ENCODE results near the gene CSMD2. TPM values are rescaled to one million over a fixed set of nuclear protein-coding genes. Genes with fewer than 3 reads are reported as not detected.

The CSMD2 gene
- total RNA-seq, 1 experiment from 2014 or later = 0.22 TPM

GRCh38 chr1:33762962-33763361, 402.1 kb downstream of the CSMD2 start:
- CTCF ChIA-PET = no interaction called here

DNA sequence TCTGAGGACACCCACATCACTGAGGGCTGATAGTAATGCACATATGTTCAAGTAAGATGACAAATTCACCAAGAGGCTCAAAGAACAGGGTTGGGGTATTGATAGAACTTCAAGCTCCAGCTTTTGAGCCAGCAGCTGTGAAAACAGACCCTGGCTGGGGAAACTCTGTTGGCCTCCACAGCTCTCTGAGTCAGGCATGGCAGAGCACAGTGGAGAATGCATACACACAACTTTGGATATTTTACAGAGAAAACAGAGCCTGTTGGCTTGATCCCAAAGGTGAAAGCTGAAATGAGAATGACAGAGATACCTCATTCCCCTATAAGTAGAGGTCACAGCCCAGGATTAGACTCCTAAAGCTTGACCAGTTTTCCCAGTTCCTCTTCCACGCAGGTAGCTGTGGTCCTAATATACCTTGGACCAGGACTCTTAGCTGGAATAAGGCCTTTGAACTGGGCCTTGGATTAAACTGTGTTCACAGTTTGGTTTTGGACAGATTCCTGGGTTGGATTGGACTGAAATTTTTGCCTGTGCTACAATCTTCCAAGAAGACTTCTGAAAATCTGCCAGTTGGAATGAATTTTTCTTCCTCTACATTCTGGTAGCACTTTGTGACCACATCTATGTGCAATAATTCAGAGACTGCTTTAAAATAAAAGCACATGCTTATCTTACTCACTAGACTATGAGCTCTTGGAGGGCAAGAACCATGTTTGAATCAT, 402.8 kb downstream of the CSMD2 start:
- no peak for DNase-seq (ENCODE audit: low read depth, low spot score)
- BruUV-seq (replicated peaks) = no TSS peak
- POLR2A ChIA-PET = no interaction called here
- H3K9me3 ChIP-seq (ENCODE audit: control insufficient read depth in 1 of 2, insufficient read depth in 1 of 2, low read depth in 1 of 2, low read length in 2 of 2) = no peaks in the 10 kb centered on the region
- RAD21 ChIA-PET (ENCODE audit: low non-redundant PET in 1 of 2, low total read pairs in 2 of 2, uncharacterized antibody in 2 of 2, unreplicated experiment in 2 of 2) = no interaction called here
- H3K9me2 ChIP-seq (ENCODE audit: insufficient read depth) = no peaks in the 10 kb centered on the region
- CTCF ChIA-PET = no interaction called here
- H3K27ac ChIP-seq (ENCODE audit: low read depth, low read length) = no peak overlapping the region
- no peaks in the 10 kb centered on the region for H4K20me1 ChIP-seq (ENCODE audit: insufficient read depth)
- no peak overlapping the region for H2AFZ ChIP-seq (ENCODE audit: low read depth, low read length, poor library complexity, severe bottlenecking)
- H3K27me3 ChIP-seq (ENCODE audit: insufficient read depth, low read length) = peaks cover 15% of the 10 kb centered on the region; the same call in 1 of the 2 replicates
- no peaks in the 10 kb centered on the region for H3K79me2 ChIP-seq (ENCODE audit: insufficient read depth, low read length)
- intact Hi-C loops (cut with micrococcal nuclease) = no loop called here
- ATAC-seq = no peak
- peaks cover 0 to 6% of the 10 kb centered on the region in 2 experiments; a peak in 1 of 4 replicates for H3K4me1 ChIP-seq (ENCODE audit: control insufficient read depth in 1 of 2, insufficient read depth in 2 of 2, low read length in 2 of 2)
- no peak overlapping the region for H3K9ac ChIP-seq (ENCODE audit: low read length)
- no peaks in the 10 kb centered on the region for H3K36me3 ChIP-seq (ENCODE audit: control insufficient read depth in 1 of 2, insufficient read depth in 2 of 2, low read length in 2 of 2)
- no peak overlapping the region for H3K4me2 ChIP-seq (ENCODE audit: low read length)
- H3K4me3 ChIP-seq (replicated peaks in 1 of 2; ENCODE audit: low read depth in 1 of 2, low read length in 2 of 2) = no peak overlapping the region
- TF ChIP-seq POLR2AphosphoS5 (IDR thresholded peaks at IDR 0.05; ENCODE audit: low read depth, low read length) (no peak), CEBPB (IDR thresholded peaks at IDR 0.05; ENCODE audit: low read depth) (no peak), FOSL1 (IDR thresholded peaks at IDR 0.05; ENCODE audit: low read depth) (no peak), JUND (IDR thresholded peaks at IDR 0.05) (no peak), CBX3 (IDR thresholded peaks at IDR 0.05; ENCODE audit: low read depth) (no peak), ZFX (IDR thresholded peaks at IDR 0.05) (no peak), SP1 (IDR thresholded peaks at IDR 0.05; ENCODE audit: low read depth) (no peak), CTCF (IDR thresholded peaks at IDR 0.05 in 2 of 3, conservative IDR thresholded peaks at IDR 0.05 in 1 of 3; ENCODE audit: borderline replicate concordance in 1 of 3, insufficient read depth in 1 of 3, low read depth in 2 of 3, low read length in 2 of 3) (no peak), SRF (IDR thresholded peaks at IDR 0.05; ENCODE audit: low read depth) (no peak), EGR1 (IDR thresholded peaks at IDR 0.05; ENCODE audit: low read depth) (no peak)
- TF ChIP-seq, protein P1, sequence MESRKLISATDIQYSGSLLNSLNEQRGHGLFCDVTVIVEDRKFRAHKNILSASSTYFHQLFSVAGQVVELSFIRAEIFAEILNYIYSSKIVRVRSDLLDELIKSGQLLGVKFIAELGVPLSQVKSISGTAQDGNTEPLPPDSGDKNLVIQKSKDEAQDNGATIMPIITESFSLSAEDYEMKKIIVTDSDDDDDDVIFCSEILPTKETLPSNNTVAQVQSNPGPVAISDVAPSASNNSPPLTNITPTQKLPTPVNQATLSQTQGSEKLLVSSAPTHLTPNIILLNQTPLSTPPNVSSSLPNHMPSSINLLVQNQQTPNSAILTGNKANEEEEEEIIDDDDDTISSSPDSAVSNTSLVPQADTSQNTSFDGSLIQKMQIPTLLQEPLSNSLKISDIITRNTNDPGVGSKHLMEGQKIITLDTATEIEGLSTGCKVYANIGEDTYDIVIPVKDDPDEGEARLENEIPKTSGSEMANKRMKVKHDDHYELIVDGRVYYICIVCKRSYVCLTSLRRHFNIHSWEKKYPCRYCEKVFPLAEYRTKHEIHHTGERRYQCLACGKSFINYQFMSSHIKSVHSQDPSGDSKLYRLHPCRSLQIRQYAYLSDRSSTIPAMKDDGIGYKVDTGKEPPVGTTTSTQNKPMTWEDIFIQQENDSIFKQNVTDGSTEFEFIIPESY (IDR thresholded peaks at IDR 0.05; ENCODE audit: extremely low read depth, insufficient replicate concordance, low read length) = no peak

More at GRCh38 chr1:33762962-33763361, 402.1 kb downstream of the CSMD2 start:
- Histone ChIP-seq H2AFZ (ENCODE audit: low read depth, low read length, poor library complexity, severe bottlenecking) (no peak overlapping the region), H3K27ac (ENCODE audit: low read depth, low read length) (no peak overlapping the region), H3K27me3 (ENCODE audit: insufficient read depth, low read length) (0 out of 2 replicates have a peak, but pooled peaks cover 8% of the 10 kb centered on the region), H4K20me1 (ENCODE audit: insufficient read depth) (no peaks in the 10 kb centered on the region), H3K79me2 (ENCODE audit: insufficient read depth, low read length) (no peaks in the 10 kb centered on the region), H3K4me1 (ENCODE audit: control insufficient read depth in 1 of 2, insufficient read depth in 2 of 2, low read length in 2 of 2) (peaks cover 0 to 6% of the 10 kb centered on the region in 2 experiments; a peak in 1 of 4 replicates), H3K9me3 (ENCODE audit: control insufficient read depth in 1 of 2, insufficient read depth in 1 of 2, low read depth in 1 of 2, low read length in 2 of 2) (no peaks in the 10 kb centered on the region), H3K9me2 (ENCODE audit: insufficient read depth) (no peaks in the 10 kb centered on the region), H3K4me3 (replicated peaks in 1 of 2; ENCODE audit: low read depth in 1 of 2, low read length in 2 of 2) (no peak overlapping the region), H3K9ac (ENCODE audit: low read length) (no peak overlapping the region), H3K36me3 (ENCODE audit: control insufficient read depth in 1 of 2, insufficient read depth in 2 of 2, low read length in 2 of 2) (no peaks in the 10 kb centered on the region), H3K4me2 (ENCODE audit: low read length) (0 out of 2 replicates have a peak overlapping the region, but pooled peaks have one; percentile 12)
- intact Hi-C loops (cut with micrococcal nuclease) = no loop called here
- POLR2A ChIA-PET = no interaction called here
- no peak for TF ChIP-seq EGR1 (IDR thresholded peaks at IDR 0.05; ENCODE audit: low read depth)
- TF ChIP-seq MAX (IDR thresholded peaks at IDR 0.05) = no peak
- DNase-seq (ENCODE audit: low read depth, low spot score) (no peak), ATAC-seq (no peak)
- RAD21 ChIA-PET (ENCODE audit: low non-redundant PET in 1 of 2, low total read pairs in 2 of 2, uncharacterized antibody in 2 of 2, unreplicated experiment in 2 of 2) = no interaction called here
- no TSS peak for BruUV-seq (replicated peaks)
